H9 (cell line): ENCODE data around the gene BTBD3. TPM values are rescaled to one million over a fixed set of nuclear protein-coding genes. Genes with fewer than 3 reads are reported as not detected.

Experiments used
- DNase-seq: peaks from one replicate; pipeline ENCODE4 v3.0.0-alpha.2; 2017
- H2AFZ ChIP-seq: one replicate; pipeline ENCODE4 v1.6.1; 2013; ENCODE audit warnings: mild to moderate bottlenecking, low read length, control low read depth, moderate library complexity
- H2AK5ac ChIP-seq: 2 replicates; pipeline ENCODE4 v1.6.1; 2013; ENCODE audit warnings: low read length, control low read depth, mixed read lengths; ENCODE audit not compliant: insufficient read length
- H2BK120ac ChIP-seq: one replicate; pipeline ENCODE4 v1.6.1; 2013; ENCODE audit warnings: low read depth, mild to moderate bottlenecking, low read length, control low read depth, inconsistent platforms; ENCODE audit not compliant: poor library complexity, severe bottlenecking
- H2BK12ac ChIP-seq: 2 replicates; pipeline ENCODE4 v1.6.1; 2013; ENCODE audit warnings: low read length, control low read depth, mixed read lengths, low read depth; ENCODE audit not compliant: insufficient read length
- H2BK15ac ChIP-seq: 2 replicates; pipeline ENCODE4 v1.6.1; 2013; ENCODE audit warnings: low read depth, low read length, control low read depth
- H2BK20ac ChIP-seq: one replicate; pipeline ENCODE4 v1.6.1; 2013; ENCODE audit warnings: low read depth, mild to moderate bottlenecking, low read length, control low read depth, inconsistent platforms; ENCODE audit not compliant: poor library complexity, severe bottlenecking
- H2BK5ac ChIP-seq: 2 replicates; pipeline ENCODE4 v1.6.1; 2013; ENCODE audit warnings: low read length, control low read depth, mixed read lengths; ENCODE audit not compliant: insufficient read length
- H3K14ac ChIP-seq: 2 replicates; pipeline ENCODE4 v1.6.1; 2013; ENCODE audit warnings: low read length, control low read depth; ENCODE audit not compliant: insufficient read depth
- H3K18ac ChIP-seq: 2 replicates; pipeline ENCODE4 v1.6.1; 2013; ENCODE audit warnings: low read depth, mild to moderate bottlenecking, mixed read lengths, low read length, control low read depth; ENCODE audit not compliant: insufficient read length
- H3K23ac ChIP-seq: 2 replicates; pipeline ENCODE4 v1.6.1; 2013; ENCODE audit warnings: low read length, control low read depth, mixed read lengths, low read depth; ENCODE audit not compliant: insufficient read length
- H3K23me2 ChIP-seq: 2 replicates; pipeline ENCODE4 v1.6.1; 2013; ENCODE audit warnings: low read depth, mild to moderate bottlenecking, mixed read lengths, low read length, control low read depth; ENCODE audit not compliant: insufficient read length, poor library complexity, severe bottlenecking
- H3K27ac ChIP-seq: 2 replicates; pipeline ENCODE4 v1.5.1; 2013; ENCODE audit warnings: low read length, control low read depth, mixed read lengths, low read depth; ENCODE audit not compliant: insufficient read length
- H3K27me3 ChIP-seq: 2 replicates; pipeline ENCODE4 v1.6.1; 2013; ENCODE audit warnings: low read length, control low read depth, inconsistent platforms; ENCODE audit not compliant: insufficient read depth
- H3K4ac ChIP-seq: 2 replicates; pipeline ENCODE4 v1.6.1; 2013; ENCODE audit warnings: low read depth, mild to moderate bottlenecking, control low read depth, inconsistent platforms, low read length, moderate library complexity
- H3K4me1 ChIP-seq: 2 replicates; pipeline ENCODE4 v1.6.1; 2013; ENCODE audit warnings: low read length, control low read depth, inconsistent platforms; ENCODE audit not compliant: insufficient read depth
- H3K4me2 ChIP-seq: 2 replicates; pipeline ENCODE4 v1.6.1; 2013; ENCODE audit warnings: low read length, control low read depth, mixed read lengths; ENCODE audit not compliant: insufficient read length, insufficient read depth
- H3K56ac ChIP-seq: 2 replicates; pipeline ENCODE4 v1.6.1; 2013; ENCODE audit warnings: low read depth, mild to moderate bottlenecking, mixed read lengths, low read length, control low read depth; ENCODE audit not compliant: insufficient read length
- H3K79me1 ChIP-seq: 2 replicates; pipeline ENCODE4 v1.6.1; 2013; ENCODE audit warnings: low read depth, mild to moderate bottlenecking, moderate library complexity, low read length, control low read depth, inconsistent platforms; ENCODE audit not compliant: insufficient read depth, poor library complexity, severe bottlenecking
- H3K79me2 ChIP-seq: 2 replicates; pipeline ENCODE4 v1.6.1; 2013; ENCODE audit warnings: low read length, control low read depth, inconsistent platforms; ENCODE audit not compliant: insufficient read depth
- H3K9ac ChIP-seq: 2 replicates; pipeline ENCODE4 v1.6.1; 2013; ENCODE audit warnings: low read length, control low read depth, mixed read lengths; ENCODE audit not compliant: insufficient read length; ENCODE audit errors: extremely low read depth
- H3K9me3 ChIP-seq: one replicate; pipeline ENCODE4 v1.6.1; 2013; ENCODE audit warnings: low read depth, low read length, inconsistent platforms; ENCODE audit not compliant: control insufficient read depth
- H3T11ph ChIP-seq: one replicate; pipeline ENCODE4 v1.6.1; 2013; ENCODE audit warnings: mild to moderate bottlenecking, low read length, control low read depth, inconsistent platforms
- H4K20me1 ChIP-seq: one replicate; pipeline ENCODE4 v1.6.1; 2013; ENCODE audit not compliant: control insufficient read depth, insufficient read length, insufficient read depth
- H4K5ac ChIP-seq: 2 replicates; pipeline ENCODE4 v1.6.1; 2013; ENCODE audit warnings: low read depth, mild to moderate bottlenecking, mixed read lengths, low read length, control low read depth; ENCODE audit not compliant: insufficient read length
- H4K8ac ChIP-seq: replicated peaks from 2 replicates; pipeline ENCODE4 v1.6.1; 2013; ENCODE audit warnings: low read length, control low read depth, mixed read lengths, low read depth; ENCODE audit not compliant: insufficient read length
- H4K91ac ChIP-seq: 2 replicates; pipeline ENCODE4 v1.6.1; 2013; ENCODE audit warnings: low read depth, mild to moderate bottlenecking, moderate library complexity, mixed read lengths, low read length, control low read depth; ENCODE audit not compliant: insufficient read length
- H3K27ac Mint-ChIP-seq, 3 experiments: 2 replicates in 2 of 3; 3 replicates in 1 of 3; pipeline ENCODE4 v1.8.0; 2020 to 2021; ENCODE audit warnings: mixed read lengths in 3 of 3, mild to moderate bottlenecking in 1 of 3, moderate library complexity in 1 of 3
- H3K27me3 Mint-ChIP-seq: 2 replicates; pipeline ENCODE4 v1.8.0; 2021; ENCODE audit warnings: low read depth, mild to moderate bottlenecking, moderate library complexity, mixed read lengths
- H3K36me3 Mint-ChIP-seq, 3 experiments: 2 replicates in 2 of 3; 3 replicates in 1 of 3; pipeline ENCODE4 v1.8.0; 2020 to 2021; ENCODE audit warnings: low read depth in 3 of 3, mixed read lengths in 3 of 3; ENCODE audit not compliant: insufficient read depth in 1 of 3
- H3K4me1 Mint-ChIP-seq, 2 experiments: 2 replicates each; pipeline ENCODE4 v1.8.0; 2020; ENCODE audit warnings: mixed read lengths in 2 of 2
- H3K4me3 Mint-ChIP-seq, 2 experiments: 2 replicates in 1 of 2; 3 replicates in 1 of 2; pipeline ENCODE4 v1.8.0; 2020 to 2021; ENCODE audit warnings: mild to moderate bottlenecking in 2 of 2, mixed read lengths in 2 of 2, moderate library complexity in 1 of 2
- H3K9me3 Mint-ChIP-seq, 2 experiments: 2 replicates in 1 of 2; 3 replicates in 1 of 2; pipeline ENCODE4 v1.8.0; 2020; ENCODE audit warnings: mild to moderate bottlenecking in 2 of 2, mixed read lengths in 2 of 2, moderate library complexity in 1 of 2
- CTCF ChIP-seq: fragments of 200-600 bp; sonication (generic); conservative IDR thresholded peaks from 3 replicates; pipeline ENCODE4 v1.8.0; 2021; ENCODE audit warnings: antibody characterized with exemption, mild to moderate bottlenecking
- WGBS: extraction: QIAGEN DNeasy Blood & Tissue Kit; methylation state at CpG from one replicate; pipeline ENCODE4 v1.1.7; 2013; ENCODE audit warnings: missing lambda C conversion rate, low lambda C conversion rate, mixed read lengths; ENCODE audit not compliant: insufficient read length; ENCODE audit errors: extremely low coverage; 5-methylcytosine and 5-hydroxymethylcytosine counted together
- total RNA-seq: library from RNA; stranded (reverse); gene quantifications from 2 replicates; pipeline ENCODE4 v1.2.1, GENCODE V29; 2021

Gene BTBD3
- total RNA-seq, 1 experiment from 2014 or later = 62.1 TPM

GRCh38 chr20:11870411-11870810, 47.3 kb upstream of the BTBD3 start:
- TF ChIP-seq CTCF = no peak
- no peak overlapping the region for H2BK12ac ChIP-seq
- no peak overlapping the region for H4K5ac ChIP-seq
- no peaks in the 10 kb centered on the region for H3K27me3 ChIP-seq
- no peak overlapping the region for H3T11ph ChIP-seq
- no peak overlapping the region for H3K27ac ChIP-seq
- peaks cover 2 to 7% of the 10 kb centered on the region in 2 experiments; a peak in 3 of 4 replicates for H3K4me1 Mint-ChIP-seq
- no peak overlapping the region for H3K56ac ChIP-seq
- no peak overlapping the region for H3K4me2 ChIP-seq
- H3K23me2 ChIP-seq = no peaks in the 10 kb centered on the region
- H3K23ac ChIP-seq = no peak overlapping the region
- no peak overlapping the region for H3K14ac ChIP-seq
- H3K27ac Mint-ChIP-seq = no peak overlapping the region
- no peak overlapping the region for H2BK20ac ChIP-seq
- no peak for DNase-seq
- no peak overlapping the region for H3K4me3 Mint-ChIP-seq
- H3K4ac ChIP-seq = no peak overlapping the region
- no peak overlapping the region for H2BK5ac ChIP-seq
- H2AFZ ChIP-seq = no peak overlapping the region
- H2AK5ac ChIP-seq = no peak overlapping the region
- H4K8ac ChIP-seq = no peak overlapping the region
- no peak overlapping the region for H2BK120ac ChIP-seq
- no peaks in the 10 kb centered on the region for H3K9me3 ChIP-seq
- H4K20me1 ChIP-seq = no peaks in the 10 kb centered on the region
- H3K9ac ChIP-seq = no peak overlapping the region
- H3K36me3 Mint-ChIP-seq = no peaks in the 10 kb centered on the region
- H3K18ac ChIP-seq = no peak overlapping the region
- no peaks in the 10 kb centered on the region for H3K79me1 ChIP-seq
- no peaks in the 10 kb centered on the region for H3K4me1 ChIP-seq
- no peak overlapping the region for H4K91ac ChIP-seq
- no peak overlapping the region for H2BK15ac ChIP-seq
- no peaks in the 10 kb centered on the region for H3K79me2 ChIP-seq
- no CpG with 5 or more reads among the region's 3 CpGs for WGBS
- no peaks in the 10 kb centered on the region; a peak in 1 of 5 replicates for H3K9me3 Mint-ChIP-seq
- no peaks in the 10 kb centered on the region for H3K27me3 Mint-ChIP-seq
